ENCODE results near the gene CEACAM1.
"Not testable (repeated sequence)": the region's sequence is repeated elsewhere in the genome, so short reads cannot be mapped to it uniquely, and the experiment has no call there.

The CEACAM1 gene

DNA sequence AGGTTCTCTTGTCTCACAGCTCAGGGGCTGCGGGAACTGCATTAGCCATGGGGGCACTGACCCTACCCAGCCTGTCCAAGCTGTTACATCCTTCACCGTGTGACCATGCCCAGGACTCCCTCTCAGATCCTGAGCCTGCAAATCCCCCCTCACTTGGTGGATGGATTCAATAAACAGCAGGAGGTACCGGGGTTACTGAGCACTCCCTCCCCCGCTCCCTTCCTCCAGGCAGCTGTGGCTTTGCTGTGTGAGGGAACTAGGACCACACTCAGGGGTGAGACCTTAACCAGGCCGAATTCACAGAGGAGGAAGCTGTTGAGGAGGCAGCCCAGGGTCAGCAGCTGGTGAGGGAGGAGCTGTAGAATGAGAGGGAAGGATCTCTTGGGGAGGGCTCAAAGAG is 27.0 kb upstream of the CEACAM1 start:
- TF ChIP-seq, protein P1, sequence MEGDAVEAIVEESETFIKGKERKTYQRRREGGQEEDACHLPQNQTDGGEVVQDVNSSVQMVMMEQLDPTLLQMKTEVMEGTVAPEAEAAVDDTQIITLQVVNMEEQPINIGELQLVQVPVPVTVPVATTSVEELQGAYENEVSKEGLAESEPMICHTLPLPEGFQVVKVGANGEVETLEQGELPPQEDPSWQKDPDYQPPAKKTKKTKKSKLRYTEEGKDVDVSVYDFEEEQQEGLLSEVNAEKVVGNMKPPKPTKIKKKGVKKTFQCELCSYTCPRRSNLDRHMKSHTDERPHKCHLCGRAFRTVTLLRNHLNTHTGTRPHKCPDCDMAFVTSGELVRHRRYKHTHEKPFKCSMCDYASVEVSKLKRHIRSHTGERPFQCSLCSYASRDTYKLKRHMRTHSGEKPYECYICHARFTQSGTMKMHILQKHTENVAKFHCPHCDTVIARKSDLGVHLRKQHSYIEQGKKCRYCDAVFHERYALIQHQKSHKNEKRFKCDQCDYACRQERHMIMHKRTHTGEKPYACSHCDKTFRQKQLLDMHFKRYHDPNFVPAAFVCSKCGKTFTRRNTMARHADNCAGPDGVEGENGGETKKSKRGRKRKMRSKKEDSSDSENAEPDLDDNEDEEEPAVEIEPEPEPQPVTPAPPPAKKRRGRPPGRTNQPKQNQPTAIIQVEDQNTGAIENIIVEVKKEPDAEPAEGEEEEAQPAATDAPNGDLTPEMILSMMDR (IDR thresholded peaks at IDR 0.05; ENCODE audit: borderline replicate concordance, insufficient read depth, low read depth, low read length) = no peak
- H3K4me3 ChIP-seq (ENCODE audit: low read depth, low read length) = no peak overlapping the region

DNA sequence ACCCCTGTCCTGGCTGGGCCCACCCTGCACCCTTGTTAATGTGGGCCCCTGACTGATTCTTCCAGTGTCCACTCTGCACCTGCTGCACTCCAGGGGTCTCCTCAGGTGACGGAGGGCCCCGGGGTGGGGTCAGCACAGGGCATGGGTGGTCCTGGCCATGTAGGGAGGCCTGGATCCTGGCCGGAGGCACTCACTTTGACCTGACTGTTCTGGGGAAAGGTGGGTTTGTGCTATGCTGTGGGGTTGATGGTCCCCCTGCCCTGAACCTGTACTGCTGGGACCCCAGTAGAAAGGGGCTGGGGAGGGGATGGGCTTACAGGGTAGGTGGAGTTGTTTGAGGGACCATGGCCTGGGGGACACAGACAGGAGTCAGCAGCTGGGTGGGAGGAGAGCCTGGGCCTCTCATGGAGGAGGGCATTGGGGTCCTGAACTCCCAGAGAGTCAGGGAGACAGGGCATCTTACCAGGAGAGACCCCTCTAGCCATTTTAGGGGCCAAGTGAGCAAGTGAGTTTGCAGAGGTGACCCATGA is 25.8 kb upstream of the CEACAM1 start:
- TF ChIP-seq, protein P1 (IDR thresholded peaks at IDR 0.05; ENCODE audit: borderline replicate concordance, insufficient read depth, low read depth, low read length) = no peak
- H3K4me3 ChIP-seq (ENCODE audit: low read depth, low read length) = no peak overlapping the region

DNA sequence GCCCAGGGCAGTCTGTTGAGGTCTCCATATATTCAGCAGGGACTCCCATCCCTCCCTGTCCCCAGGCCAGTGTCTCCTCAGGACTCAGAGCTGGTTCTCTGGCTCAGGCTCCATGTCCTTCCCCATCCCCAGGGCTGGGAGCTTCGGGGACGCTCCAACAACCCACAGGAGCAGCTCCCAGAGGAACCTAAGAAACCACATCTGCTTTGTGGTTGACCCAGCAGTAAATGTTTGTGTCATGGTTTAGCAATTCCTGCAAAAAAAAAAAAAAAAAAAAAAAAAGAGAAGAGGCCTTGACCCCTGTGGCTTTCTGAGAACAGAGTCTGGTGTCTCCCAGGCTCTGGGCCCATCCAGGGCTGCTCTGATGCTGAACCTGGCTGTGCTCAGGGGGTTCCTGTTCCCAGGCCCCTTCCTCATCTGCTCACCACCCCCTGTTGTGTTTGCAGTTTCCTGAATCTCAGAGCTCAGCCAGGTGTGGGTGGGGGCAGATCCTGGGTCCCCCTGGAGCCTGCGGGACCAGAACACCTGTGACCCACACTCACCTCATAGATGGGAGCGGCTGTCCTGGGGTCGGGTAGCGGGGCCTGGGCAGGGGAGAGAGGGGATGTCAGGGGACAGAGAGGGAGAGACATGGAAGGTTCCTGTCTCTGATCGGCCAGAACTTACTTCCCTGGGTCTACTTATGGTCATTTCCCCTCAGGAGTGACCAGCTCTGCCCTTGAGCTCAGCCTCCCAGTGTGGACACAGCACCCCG is 25.2 kb upstream of the CEACAM1 start:
- TF ChIP-seq, protein P1 (IDR thresholded peaks at IDR 0.05; ENCODE audit: borderline replicate concordance, insufficient read depth, low read depth, low read length) = no peak
- H3K4me3 ChIP-seq (ENCODE audit: low read depth, low read length) = no peak overlapping the region

DNA sequence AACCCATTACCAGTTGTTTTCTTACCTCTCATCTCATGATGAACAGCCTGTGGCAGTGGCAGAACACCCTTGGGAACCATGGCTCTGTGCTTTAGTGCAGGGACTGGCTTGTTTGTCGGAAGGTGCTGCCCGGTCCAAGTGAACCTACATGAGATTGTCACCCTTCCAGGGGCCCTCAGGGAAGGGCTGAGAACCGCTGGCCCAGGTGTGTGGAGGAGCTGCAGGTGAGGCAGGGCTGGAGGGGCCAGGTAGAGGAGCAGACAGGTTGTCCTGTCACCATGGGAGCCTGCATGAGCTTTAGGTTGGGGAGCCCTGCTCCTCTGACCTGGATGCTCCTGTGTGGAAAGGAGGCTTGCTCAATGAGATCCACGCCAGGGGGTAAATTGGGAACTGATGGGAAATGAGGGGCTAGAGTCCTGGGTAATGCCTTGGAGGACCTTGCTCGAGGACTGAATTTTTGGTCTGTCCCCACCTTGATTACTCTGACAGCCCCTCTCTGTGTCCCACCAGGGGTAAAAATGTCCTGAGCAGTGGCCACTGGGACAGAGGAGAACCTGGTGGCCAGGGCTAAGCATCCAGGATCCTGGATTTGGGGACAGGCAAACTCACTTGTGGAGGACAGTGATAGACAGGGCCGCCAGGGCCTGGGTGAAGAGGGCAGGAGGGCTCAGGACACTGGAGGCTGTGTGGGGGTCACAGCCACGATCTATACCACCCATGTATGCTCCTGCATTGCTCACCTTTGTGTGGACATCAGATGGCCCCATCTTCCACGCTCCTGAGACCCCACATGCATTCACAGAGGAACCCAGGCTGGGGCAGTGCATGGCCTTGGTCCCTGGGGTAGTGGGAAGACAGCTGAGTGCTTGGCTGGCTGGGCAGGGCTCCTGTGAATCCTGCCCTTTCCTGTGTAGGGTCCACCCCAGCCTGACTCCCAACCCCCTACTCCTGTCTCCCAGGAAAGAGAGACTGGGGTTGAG is 24.1 kb upstream of the CEACAM1 start:
- TF ChIP-seq, protein P1 (IDR thresholded peaks at IDR 0.05; ENCODE audit: borderline replicate concordance, insufficient read depth, low read depth, low read length) = no peak
- no peak overlapping the region for H3K4me3 ChIP-seq (ENCODE audit: low read depth, low read length)

DNA sequence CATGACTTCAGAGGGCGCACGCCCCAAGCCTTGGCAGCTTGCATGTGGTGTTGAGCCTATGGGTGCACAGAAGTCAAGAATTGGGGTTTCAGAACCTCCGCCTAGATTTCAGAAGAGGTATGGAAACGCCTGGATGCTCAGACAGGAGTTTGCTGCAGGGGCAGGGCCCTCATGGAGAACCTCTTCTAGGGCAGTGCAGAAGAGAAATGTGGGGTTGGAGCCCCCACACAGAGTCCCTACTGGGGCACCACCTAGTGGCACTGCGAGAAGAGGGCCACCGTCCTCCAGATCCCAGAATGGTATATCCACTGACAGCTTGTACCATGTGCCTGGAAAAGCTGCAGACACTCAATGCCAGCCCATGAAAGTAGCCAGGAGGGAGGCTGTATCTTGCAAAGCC is 22.2 kb upstream of the CEACAM1 start:
- not testable (repeated sequence) for H3K4me3 ChIP-seq (ENCODE audit: low read depth, low read length)

DNA sequence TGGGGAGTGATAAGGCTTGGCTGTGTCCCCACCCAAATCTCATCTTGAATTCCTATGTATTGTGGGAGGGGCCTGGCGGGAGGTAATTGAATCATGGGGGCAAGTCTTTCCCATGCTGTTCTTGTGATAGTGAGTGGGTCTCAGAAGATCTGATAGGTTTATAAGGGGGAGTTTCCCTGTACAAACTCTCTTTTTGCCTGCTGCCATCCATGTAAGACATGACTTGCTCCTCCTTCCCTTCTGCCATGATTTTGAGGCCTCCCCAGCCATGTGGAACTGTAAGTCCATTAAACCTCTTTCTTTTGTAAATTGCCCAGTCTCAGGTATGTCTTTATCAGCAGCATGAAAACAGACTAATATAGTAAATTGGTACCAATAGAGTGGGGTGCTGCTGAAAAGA is 20.8 kb upstream of the CEACAM1 start:
- H3K4me3 ChIP-seq (ENCODE audit: low read depth, low read length) = not testable (repeated sequence)

DNA sequence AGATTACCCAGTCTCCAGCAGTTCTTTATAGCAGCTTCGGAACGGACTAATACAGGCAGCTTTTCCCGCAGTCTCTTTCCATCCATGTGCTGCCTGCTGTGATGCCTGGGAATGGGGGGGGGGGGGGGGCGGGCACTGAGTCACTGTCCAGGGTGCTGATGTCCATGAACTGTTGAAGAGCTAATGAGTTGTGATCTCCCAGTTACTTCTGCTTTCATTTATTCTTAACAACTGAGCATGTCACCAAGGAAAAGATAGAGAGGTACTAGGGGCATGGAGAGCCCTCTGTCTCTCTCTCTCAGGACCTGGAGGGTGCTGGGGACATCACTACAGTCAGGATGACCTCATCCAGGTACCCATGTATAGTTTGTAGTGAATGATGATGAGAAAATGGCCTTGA is 20.3 kb upstream of the CEACAM1 start:
- no peak overlapping the region for H3K4me3 ChIP-seq (ENCODE audit: low read depth, low read length)
- TF ChIP-seq, protein P1 (IDR thresholded peaks at IDR 0.05; ENCODE audit: borderline replicate concordance, insufficient read depth, low read depth, low read length) = no peak

DNA sequence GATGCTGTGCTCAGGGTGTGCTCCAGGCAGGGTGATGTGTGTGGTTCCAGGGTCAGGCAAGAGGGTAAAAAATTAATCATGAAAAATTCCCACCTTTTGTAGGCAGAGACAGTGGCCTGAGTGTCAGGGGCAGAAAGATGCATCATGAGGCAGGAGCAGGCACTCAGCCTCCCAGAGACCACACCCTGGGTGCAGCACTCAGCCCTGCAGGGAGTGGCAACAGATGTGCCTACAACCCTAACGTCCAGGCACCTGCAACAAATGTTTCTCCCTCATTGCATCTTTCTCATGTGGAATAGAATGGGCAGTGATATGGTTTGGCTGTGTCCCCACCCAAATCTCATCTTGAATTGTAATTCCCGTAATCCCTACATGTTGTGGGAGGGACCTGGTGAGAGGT is 19.6 kb upstream of the CEACAM1 start:
- H3K4me3 ChIP-seq (ENCODE audit: low read depth, low read length) = no peak overlapping the region
- TF ChIP-seq, protein P1 (IDR thresholded peaks at IDR 0.05; ENCODE audit: borderline replicate concordance, insufficient read depth, low read depth, low read length) = no peak
